ENCODE data around the gene SCYL1.

Gene SCYL1

DNA sequence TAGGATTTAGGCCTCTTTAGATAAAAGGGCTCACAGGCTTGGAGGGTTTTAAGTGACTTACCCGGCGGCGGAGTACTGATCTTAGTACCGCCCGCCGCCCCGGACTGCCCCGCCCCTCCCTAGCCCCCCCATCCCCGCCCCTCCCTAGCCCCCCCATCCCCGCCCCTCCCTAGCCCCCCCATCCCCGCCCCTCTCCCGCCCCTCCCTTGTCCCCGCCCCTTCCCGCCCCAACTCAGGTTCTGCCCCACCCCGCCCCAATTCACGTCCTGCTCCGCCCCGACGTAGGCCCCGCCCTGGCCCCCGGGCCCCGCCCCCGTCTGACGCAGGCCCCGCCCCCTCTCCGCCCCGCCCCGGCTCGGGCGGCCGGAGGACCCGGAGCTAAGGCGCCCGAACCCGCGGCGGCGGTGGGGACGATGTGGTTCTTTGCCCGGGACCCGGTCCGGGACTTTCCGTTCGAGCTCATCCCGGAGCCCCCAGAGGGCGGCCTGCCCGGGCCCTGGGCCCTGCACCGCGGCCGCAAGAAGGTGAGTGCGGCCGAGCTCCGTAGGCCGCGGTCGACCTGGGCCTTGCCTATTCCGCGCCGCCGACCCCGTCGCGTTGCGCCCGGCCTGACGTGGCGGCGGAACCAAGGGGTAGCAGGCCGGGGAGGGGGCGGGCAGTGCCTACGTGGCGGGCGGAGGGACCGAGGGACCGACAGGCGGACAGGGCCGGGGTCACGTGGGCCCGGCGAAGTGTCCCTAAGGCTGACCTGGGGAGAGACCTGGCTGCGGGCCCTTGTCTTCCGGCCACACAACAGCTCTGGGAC, at the start of gene SCYL1:
Gene SCYL1, plus strand, starts transcription at position 343 of the 805 bp plus-strand sequence. Its CDS starts 71 bp downstream, at position 414.
- peak; percentile 68 to 70 for DNase-seq (ENCODE audit: low read depth in 2 of 2)

DNA sequence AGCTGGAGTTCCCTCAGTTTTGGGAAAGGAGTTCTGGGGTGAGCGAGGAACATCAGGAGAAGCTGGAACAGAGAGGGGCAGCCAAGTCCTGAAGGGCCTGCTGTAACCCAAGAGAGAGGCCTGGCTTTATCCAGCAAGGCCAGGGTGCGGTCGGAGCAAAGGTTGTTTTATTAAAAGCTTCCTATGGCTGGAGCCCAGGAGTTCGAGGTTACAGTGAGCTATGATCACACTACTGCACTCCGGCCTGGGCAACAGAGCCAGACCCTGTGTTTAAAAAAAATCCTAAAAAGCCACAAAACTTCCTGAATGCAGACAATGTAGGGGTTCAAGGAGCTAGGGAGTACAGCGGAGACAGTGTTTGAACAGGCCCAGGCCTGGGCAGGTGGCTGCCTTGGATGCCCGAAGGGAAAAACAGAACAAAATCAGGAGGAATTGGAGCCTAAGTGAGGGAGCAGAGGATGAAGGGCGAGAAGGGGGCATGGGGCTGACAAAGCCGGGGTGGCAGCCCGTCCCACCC, 48.2 kb upstream of the SCYL1 start:
- DNase-seq (ENCODE audit: low read depth in 2 of 2), result no peak

DNA sequence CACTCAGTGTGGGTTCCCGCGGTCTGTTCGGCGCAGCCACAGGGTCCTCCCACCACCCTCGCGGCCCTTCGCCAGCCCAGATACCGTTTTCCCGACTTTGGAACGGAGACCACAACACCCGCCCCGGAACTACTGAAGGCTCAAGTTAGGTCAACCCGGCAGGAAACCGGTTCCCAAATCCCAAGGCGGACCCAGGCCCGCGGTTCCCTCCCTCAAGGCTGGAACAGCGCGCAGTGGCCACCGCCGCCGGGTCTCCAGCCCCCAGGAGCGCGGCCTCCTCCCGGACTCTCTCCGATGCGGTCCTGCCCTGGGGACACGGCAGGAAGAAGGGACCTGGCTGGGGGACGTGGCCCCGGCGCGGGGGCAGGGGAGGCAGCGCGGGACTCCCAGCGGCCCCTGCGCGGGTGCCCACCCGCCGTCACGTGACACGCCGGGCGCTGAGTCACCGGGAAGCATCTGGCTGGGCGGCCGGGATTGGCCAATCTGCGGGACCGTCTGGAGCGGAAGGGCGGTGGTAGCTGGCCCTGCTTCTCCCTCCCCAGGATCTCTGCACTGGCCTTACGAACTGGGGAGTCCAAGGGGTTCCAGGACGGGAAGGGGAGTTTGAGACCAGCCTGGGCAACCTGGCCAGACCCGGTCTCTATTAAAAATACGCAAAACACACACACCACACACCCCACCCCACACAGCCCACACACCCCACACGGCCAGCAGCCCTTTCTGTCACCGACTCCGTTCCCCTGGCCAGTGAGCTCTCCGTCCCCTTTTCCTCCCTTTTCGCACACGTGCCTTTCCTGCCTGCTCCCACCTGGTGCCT, 47.5 kb upstream of the SCYL1 start:
- peak; percentile 85 to 92 for DNase-seq (ENCODE audit: low read depth in 2 of 2)

DNA sequence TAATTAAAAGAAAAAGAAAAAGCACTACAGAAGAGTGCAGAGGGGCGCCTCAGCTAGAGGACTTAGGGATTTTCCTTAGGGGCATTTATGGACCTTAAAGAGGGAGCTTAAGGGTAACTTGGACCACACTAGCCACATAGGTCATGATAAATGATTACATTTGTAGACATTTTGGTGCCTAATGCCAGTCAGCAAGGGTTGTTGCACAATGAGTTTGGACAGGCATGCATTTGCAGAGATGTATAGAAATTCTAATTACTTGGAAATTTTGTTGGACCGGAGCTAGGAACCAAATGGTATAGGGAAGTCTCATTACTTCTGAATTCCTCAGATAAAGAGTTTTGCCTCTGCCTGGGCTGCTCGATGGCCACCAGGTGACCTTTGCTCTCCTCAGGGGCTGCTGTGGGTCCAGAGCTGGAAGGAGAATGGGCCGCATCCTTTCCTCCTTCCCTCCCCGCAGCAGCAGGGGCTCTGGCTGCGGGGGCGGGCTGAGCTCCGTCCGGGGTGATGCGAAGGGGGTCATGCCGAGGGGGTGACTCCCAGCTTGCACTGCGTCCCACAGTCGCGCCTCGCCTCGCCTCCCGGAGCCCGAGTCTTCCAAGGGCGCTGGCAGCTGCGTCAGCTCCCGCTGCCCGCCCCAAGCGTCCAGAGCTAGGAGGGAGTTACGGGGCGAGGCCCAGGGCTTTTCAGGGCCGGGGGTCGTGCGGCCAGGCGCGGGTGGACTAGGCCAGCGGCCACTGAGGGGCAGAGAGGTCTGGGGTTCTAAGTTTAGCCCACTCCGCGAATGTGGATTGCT, 46.3 kb upstream of the SCYL1 start:
- DNase-seq (ENCODE audit: low read depth in 2 of 2), result no peak

DNA sequence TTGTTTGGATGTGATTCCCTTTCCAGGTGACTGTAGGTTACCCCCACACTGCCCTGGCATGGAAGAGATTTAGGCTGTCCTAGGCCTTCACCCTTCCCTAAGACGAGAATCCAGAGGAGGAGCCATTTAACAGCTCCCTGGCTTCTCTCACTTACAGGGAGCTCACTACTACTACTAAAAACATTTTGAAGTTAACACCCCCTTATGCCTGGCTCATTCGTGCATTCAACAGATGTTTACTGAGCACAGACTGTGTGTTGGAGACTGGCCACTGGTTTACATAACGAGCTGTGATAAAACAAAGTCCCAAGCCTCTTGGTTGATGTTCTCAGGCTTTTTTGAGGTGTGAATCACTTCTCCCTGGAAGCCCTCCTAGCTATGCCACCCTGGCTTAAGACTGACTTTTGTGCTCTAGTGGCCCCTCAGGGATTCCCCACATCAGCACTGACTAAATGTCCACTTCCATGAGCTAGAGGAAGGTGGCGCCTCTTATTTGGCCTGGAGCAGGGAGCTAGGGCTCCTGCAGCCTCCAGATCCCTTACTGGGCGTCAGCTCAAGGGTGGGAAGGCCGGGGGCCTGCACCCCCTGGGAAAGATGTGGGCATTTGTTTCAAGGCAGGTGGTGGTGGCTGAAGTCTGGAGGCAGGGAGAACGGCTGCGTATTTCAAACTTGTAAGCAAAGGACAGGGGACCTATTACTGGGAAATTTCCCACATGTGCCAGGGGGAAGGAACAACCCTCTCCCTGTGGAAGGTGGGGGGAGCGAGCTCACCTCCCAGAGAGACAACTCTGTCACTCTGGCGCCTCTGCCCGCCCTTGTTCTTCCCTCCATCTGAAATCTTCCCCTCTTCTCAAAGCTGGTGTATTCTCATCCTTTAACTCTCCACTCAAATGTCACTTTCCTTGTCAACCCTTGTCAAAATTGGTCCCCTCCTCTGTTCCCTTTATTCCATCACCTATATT, 45.4 kb upstream of the SCYL1 start:
- no peak for DNase-seq (ENCODE audit: low read depth in 2 of 2)

DNA sequence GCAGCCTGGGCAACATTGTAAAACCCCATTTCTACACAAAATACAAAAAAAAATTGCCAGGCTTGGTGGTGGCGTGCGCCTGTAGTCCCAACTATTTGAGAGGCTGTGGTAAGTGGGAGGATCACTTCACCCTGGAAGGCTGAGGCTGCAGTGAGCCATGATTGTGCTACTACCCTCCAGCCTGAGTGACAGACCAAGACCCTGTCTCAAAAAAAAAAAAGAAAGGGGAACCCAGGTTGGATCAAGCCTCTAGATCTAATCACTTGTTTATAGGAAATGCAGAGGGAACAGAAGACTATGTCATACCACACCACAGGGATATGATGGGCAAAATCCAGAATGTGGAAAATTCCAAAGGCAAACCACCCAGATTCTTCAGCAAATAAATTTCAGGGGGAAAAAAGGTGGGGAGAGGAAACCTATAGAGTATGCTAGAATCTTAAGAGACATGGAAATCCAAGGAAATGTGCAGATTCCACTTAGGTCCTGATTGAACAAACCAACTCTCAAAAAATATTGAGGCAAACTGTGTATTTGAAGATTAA, 42.5 kb upstream of the SCYL1 start:
- DNase-seq (ENCODE audit: low read depth in 2 of 2), result no peak

DNA sequence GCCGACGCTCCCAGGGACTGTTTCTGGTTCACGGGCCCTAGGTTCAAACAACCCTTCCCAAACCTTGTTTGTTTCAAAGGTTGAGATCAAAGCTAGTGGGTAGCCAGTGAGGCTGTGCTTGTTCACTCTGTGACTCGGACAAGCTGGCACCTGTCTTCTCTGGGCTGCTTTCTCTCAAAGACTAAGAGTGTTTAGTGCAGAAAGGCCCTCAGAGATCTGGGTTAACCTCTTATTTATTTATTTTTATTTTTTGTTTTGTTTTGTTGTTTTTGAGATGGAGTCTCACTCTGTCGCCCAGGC, 39.0 kb upstream of the SCYL1 start:
- DNase-seq (ENCODE audit: low read depth in 2 of 2), result no peak

DNA sequence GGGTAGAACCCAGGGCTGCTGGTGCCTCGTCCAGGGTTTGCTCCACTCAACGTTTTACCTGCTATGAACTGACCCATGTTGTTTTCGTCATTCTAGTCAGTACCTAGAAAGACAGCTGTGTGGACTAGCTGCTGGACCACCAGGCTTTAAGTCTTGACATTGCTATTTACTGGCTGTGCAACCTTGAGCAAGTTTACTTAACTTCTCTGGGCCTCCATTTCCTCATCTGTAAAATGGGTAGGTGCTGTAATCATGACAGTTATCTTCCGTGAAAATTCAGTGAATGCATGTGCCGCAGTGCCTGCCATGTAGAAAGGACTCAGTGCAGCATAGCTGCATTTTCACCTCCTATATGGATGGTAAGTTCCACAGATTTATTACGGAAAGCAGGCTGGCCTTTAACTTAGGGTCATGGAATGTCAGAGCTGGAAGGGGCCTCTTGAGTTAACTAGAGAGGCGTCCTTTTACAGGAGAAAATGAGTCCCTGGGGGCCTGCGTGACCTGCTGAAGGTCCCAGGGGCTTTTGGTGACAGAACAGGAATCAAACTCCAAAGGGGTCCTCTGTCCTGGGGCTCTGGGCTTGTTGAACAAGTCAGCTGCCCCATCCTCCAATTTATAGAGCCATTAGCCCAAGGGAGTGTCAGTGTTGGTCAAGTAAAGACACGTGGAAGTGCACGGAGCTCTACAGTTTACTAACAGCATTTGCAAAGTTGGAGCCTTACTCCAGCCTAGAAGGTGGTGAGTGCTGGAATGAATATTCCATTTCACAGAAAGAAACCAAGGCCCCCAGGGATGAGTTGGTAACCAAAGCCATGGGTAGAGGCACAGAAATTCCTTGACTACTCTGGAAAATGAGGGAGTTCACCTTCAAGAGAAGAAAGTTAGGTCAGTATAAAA, 38.1 kb upstream of the SCYL1 start:
- no peak for DNase-seq (ENCODE audit: low read depth in 2 of 2)

DNA sequence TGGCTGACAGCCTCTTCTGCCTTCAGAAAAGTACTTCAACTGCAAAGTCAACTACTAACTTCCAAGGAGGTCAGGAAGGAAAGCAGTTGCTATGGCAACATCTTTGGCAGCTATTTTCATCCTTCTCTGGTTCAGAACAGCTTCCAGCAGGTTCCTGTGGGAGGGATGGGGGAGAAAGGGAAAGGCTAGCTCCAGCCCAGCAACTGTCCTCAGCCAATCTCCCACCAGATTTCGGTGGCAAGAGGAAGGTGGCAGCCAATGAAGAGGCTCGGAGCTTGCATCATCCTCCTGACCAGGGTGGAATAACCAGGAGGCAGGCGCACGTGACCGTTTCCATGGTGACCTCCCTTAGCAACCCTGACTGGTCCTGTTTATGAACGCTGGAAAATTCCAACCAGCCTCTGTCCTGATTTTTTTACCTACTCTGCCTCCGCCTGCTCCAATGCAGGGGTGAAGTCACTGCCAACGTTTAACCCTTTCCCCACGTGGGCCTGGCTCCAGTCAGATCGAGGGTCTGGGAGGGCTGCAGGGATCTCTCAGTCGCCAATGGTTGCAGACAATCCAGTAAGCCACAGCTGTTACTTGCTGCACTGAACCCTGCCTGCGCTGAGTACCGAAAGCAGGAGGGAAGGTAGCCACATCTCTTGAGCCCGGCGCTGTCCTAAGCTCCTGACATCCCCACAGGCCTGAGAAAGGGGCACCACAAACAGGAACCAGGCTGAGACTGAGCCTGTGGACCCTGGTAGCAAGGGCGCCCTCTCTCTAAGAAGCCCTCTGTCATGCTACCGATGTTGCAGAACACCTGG, 37.2 kb upstream of the SCYL1 start:
- DNase-seq (ENCODE audit: low read depth in 2 of 2), result no peak

DNA sequence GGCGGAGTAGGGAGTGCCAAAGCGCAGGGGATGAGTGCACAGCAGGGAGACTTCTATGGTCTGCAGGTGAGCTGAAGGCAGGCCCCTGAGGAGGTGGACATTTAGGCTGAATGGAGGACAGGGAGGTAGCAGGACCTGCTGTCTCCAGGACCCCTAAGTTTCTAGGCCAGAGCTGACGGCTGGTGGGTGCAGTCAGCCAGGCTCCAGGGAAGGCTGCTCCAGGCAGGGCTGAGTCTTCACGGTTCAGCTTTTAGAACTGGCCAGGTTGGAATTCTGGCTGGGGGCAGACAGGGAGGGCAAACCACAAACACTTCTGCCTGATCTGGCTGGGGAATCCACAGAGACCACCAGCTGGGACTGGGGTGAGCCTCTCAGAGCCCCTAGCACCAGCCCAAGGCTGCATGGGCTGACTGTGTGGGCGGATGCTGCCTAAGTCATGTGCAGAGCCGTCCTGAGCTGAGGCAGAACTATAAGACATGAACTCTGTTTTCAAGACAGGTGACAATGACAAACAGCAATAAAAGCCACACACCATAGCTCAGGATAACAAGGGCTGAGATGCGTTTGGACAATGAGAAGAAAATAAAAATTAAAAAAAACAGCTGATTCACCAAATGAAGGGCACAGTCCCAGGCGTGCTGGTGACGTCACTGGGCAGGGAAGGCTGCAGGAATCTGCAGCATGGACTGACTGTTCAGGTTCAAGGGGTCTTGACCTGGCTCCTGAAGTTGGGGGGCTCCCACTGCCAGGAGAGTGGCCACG, 36.4 kb upstream of the SCYL1 start:
- DNase-seq (ENCODE audit: low read depth in 2 of 2), result no peak

DNA sequence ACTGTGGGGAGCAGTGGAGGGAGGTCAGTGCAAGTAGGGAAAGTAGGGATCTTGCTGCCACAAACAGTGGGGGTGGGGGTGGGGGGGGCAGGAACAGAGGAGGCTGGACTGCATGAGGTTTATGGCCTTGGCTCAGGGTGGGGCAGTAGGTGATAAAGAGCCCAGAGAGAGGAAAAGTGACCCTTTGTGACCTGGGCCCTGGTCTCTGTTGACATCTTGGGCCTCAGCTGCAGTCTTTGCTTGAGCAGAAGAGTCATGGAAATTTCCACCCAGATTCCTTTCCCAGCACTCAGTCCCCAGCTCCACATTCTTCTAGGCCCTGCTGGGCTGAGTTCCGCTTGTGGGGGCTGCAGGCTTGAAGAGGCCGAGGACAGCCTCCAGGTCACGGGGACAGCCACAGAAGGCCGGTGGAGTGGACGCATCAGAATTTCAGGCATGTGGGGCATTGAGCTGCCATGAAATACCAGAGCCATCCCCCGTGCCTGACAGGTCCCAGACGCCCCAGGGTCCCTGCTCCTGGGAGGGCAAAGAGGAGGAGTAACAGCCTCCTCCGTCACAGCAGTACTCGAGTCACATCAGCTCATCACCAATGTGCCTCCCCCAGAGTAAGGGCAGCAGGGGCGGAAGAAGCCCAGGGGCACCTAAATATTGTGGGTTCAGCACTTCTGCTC, 35.7 kb upstream of the SCYL1 start:
- no peak for DNase-seq (ENCODE audit: low read depth in 2 of 2)

DNA sequence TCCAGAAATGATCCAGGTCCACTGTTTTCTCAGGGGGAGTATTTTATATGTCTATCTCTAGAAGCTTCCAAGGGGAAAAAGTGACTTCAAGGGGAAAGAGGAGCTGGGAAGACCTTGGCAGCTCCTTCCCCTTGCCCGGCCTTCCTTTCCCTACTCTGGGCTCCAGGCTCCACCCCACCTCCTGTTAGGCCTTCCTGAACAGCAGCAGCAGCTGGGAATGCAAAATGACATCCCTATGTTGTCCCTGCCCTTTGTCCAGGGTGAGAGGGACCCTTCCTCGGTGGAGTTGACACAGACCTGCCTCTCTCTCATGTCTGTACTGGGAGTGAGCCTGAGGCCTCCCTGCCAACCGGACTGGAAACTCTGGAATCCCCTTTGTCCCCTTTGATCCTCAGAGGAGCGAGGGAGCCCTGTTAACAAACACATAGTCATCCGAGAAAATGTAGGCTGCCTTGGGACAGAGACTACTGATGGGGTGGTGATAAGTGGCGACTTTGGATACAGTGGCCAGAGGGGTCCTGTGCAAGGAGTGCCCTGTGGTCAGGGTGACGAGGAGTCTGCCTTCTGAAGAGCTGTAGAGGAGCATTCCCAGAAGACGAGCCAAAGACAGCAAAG, 35.1 kb upstream of the SCYL1 start:
- DNase-seq (ENCODE audit: low read depth in 2 of 2), result no peak

DNA sequence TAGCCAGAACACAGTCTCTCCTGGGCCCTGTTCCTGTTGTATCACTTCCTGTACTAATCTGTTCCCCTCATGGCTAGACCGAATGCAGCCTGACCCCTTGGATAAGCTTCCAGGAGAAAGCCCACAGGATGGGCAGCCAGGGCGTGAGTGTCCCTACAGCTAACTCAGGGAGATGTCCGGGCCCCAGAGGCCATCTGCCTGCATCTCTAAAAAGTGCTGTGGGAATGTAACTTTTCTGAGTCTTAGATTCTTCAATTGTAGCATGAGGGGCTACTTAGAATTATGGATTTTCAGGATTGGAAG, 33.8 kb upstream of the SCYL1 start:
- no peak for DNase-seq (ENCODE audit: low read depth in 2 of 2)

DNA sequence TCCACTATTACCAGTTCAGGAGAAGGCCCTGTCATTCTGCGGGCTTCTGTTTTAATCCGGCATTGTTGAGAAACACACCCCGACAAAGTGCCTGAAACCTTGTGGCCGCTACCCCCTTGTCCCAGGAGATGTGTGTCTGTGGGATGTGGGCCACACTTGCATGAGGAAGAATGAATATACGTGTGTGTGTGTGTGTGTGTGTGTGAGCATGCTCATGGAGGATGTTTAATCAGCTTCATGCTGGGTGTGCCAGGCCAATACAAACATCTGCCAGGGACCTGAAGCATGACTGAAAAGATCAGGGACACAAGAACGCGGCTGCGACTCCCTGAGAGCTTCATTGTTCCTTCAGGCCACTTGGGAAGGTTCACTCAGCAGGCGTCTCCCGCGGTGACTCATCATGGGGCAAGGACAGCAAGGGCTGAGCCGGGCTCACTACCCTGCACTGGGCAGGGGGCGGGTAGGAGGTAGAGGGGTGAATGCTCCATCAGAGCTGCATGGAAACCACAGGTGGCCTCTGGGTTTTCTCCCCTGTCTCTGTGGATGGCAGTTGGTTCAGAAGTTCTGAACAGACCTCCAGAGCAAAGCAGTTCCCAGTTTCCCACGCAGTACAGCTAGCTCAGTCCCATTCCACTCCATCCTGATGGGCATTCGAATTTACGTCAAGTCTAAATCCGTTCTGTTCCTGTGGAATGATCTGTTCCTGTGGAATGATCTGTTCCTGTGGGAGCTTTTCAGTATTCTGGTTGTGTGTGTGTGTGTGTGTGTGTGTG, 33.1 kb upstream of the SCYL1 start:
- DNase-seq (ENCODE audit: low read depth in 2 of 2), result no peak

DNA sequence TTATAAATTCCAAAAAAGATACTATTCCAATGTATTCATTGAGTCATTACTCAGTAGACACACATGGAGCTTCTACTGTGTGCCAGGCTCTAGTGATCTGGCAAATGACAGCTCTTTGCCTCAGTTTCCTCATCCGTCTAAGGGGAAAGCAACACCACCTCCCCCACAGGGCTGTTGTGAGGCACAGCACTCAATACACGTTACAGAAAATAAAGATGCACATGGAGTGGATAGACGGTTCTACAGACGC, 32.6 kb upstream of the SCYL1 start:
- DNase-seq (ENCODE audit: low read depth in 2 of 2), result no peak

DNA sequence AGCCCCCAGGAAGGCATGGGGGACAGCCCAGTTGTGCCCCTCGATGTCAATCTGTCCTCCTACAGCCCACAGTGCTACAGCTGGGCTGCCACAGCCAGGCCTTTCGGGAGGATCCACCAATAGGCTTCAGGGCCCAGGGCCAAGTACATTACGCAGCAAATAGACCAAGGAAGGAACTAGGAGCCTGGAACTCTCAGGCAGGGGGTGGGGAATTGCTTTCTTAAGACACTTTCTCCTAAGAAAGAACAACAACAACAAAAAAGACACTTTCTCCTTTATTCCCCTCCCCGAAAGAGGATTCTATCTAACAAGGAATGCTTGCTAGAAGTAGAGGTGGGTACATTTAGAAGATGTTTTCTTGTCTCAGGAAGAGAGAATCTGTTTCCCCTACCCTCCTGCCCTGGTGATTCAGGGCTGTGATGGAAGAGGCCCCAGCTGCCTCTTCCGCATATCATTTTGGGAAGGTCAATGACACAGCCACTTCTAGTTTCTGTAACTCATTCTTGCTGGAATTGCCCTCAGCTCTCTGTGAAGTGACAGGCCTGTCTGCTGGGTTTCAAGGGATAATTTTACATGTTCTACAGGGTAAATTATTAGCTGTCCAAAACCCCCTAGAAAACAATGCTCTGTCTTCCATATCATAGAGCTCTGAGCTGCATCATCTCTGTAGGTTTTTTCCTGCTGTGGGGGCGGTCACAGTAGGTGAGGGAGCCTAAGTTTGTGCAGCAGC, 32.1 kb upstream of the SCYL1 start:
- DNase-seq (ENCODE audit: low read depth in 2 of 2), result no peak

All from stimulated activated CD4-positive, alpha-beta T cell treated with anti-CD3 and anti-CD28 coated beads, Interleukin-15, amount 100 ng/mL, for 48 hours (primary cell).